Panc1 (cell line): Measurements from ENCODE around the gene DPAGT1. TPM values are rescaled to one million over a fixed set of nuclear protein-coding genes. Genes with fewer than 3 reads are reported as not detected.

Experiments
- ATAC-seq: fragments of 200-7000 bp; cut with Tn5 transposase; 2 replicates; pipeline ENCODE4 v1.9.1; 2020; ENCODE audit warnings: mild to moderate bottlenecking, moderate library complexity
- BruUV-seq: library from RNA; stranded (reverse); fragments of 400-500 nt; replicated peaks from 2 replicates; lab custom pipeline; 2021; lab: Mats Ljungman, UMichigan
- CTCF ChIA-PET: fragments of 300-600 bp; sonication (Branson Sonifier 250); formaldehyde crosslinking; loops from one replicate; lab custom pipeline; 2022; ENCODE audit warnings: antibody characterized with exemption; lab: Charles Lee
- POLR2A ChIA-PET: fragments of 300-600 bp; sonication (Branson Sonifier 250); formaldehyde crosslinking; loops from one replicate; lab custom pipeline; 2022; ENCODE audit warnings: antibody characterized with exemption; lab: Charles Lee
- DNase-seq: peaks from one replicate; pipeline ENCODE4 v3.0.0-alpha.2; 2010; ENCODE audit warnings: low read depth, low spot score
- H3K27ac ChIP-seq: 2 replicates; pipeline ENCODE4 v1.5.1; 2011; ENCODE audit warnings: mild to moderate bottlenecking, low read length, inconsistent platforms
- H3K27me3 ChIP-seq: fragments of 200-500 bp; sonication (Bioruptor generic); 2 replicates; pipeline ENCODE4 v1.6.0; 2014; ENCODE audit warnings: low read length, inconsistent platforms; ENCODE audit not compliant: control insufficient read depth, insufficient read depth
- H3K36me3 ChIP-seq: fragments of 200-500 bp; sonication (Bioruptor generic); 2 replicates; pipeline ENCODE4 v1.5.1; 2014; ENCODE audit warnings: inconsistent platforms, mild to moderate bottlenecking, low read length, moderate library complexity; ENCODE audit not compliant: control insufficient read depth, insufficient read depth
- H3K4me1 ChIP-seq: 2 replicates; pipeline ENCODE4 v1.5.1; 2011; ENCODE audit warnings: inconsistent platforms, mild to moderate bottlenecking, low read length, moderate library complexity; ENCODE audit not compliant: control insufficient read depth, insufficient read depth
- H3K4me3 ChIP-seq, 2 experiments: 2 replicates each; pipeline ENCODE4 v1.5.1; 2011 to 2012; ENCODE audit warnings: low read depth in 2 of 2, low read length in 2 of 2, mild to moderate bottlenecking in 2 of 2, inconsistent platforms in 1 of 2, moderate library complexity in 1 of 2
- H3K9me3 ChIP-seq: fragments of 200-500 bp; sonication (Bioruptor generic); 2 replicates; pipeline ENCODE4 v1.5.1; 2014; ENCODE audit warnings: low read depth, mild to moderate bottlenecking, inconsistent platforms, low read length, moderate library complexity; ENCODE audit not compliant: control insufficient read depth, insufficient read depth
- CTCF ChIP-seq: fragments of 450-650 bp; IDR thresholded peaks from 2 replicates; pipeline ENCODE4 v1.5.1; 2017; ENCODE audit warnings: mild to moderate bottlenecking
- POLR2AphosphoS5 ChIP-seq: IDR thresholded peaks from 2 replicates; pipeline ENCODE4 v1.6.1; 2012; ENCODE audit warnings: mild to moderate bottlenecking, low read depth, low read length, moderate library complexity
- REST ChIP-seq, 2 experiments: IDR thresholded peaks; 2 replicates each; pipeline ENCODE4 v1.6.1; 2011 to 2012; ENCODE audit warnings: low read depth in 2 of 2, control low read depth in 1 of 2, low read length in 1 of 2, mild to moderate bottlenecking in 1 of 2, moderate library complexity in 1 of 2; ENCODE audit not compliant: insufficient read depth in 1 of 2
- SIN3A ChIP-seq: IDR thresholded peaks from 2 replicates; pipeline ENCODE4 v1.6.1; 2012; ENCODE audit warnings: low read depth, mild to moderate bottlenecking, low read length, moderate library complexity, borderline replicate concordance; ENCODE audit not compliant: insufficient read depth
- TCF7L2 ChIP-seq: IDR thresholded peaks from 2 replicates; pipeline ENCODE4 v1.6.1; 2011; ENCODE audit warnings: mild to moderate bottlenecking, low read depth, low read length, inconsistent platforms
- in situ Hi-C: cut with HindIII; loops from 2 replicates; pipeline ENCODE4 v1.10.0; 2016; ENCODE audit warnings: low sequenced_read_pairs, low pct_unique_long_range_greater_than_20kb
- intact Hi-C: fragments of 100-400 bp; cut with micrococcal nuclease; formaldehyde crosslinking; loops from one replicate; pipeline ENCODE4 v1.10.0; 2022; ENCODE audit not compliant: unreplicated experiment
- total RNA-seq: library from RNA; stranded (reverse); gene quantifications from one replicate; pipeline ENCODE4 v1.2.1, GENCODE V29; 2021; ENCODE audit not compliant: unreplicated experiment

Gene DPAGT1
- total RNA-seq, 1 experiment from 2014 or later = 72.1 TPM

- H3K9me3 ChIP-seq = no peaks in the 10 kb centered on the region
- H3K27me3 ChIP-seq = no peaks in the 10 kb centered on the region
- TF ChIP-seq SIN3A (no peak), CTCF (no peak)
- in situ Hi-C loops (no loop called here), intact Hi-C loops (no loop called here)
- ATAC-seq (no peak), DNase-seq (no peak)
- POLR2A ChIA-PET = interaction anchor here (0.6 to 0.8 kb wide), 4 partner anchors 15 to 339 kb away, joined by 3 to 6 read pairs (median 4); no protein-coding TSS in a partner anchor
- H3K36me3 ChIP-seq = peaks cover 5% of the 10 kb centered on the region
- CTCF ChIA-PET = interaction anchor here (0.5 to 0.6 kb wide), 5 partner anchors 9 to 75 kb away, joined by 3 to 5 read pairs (median 4); no protein-coding TSS in a partner anchor
- H3K27ac ChIP-seq = peak overlapping the region; percentile 94
- TSS peak; percentile 87 for BruUV-seq
- H3K4me1 ChIP-seq = peaks cover 12% of the 10 kb centered on the region
- peak overlapping the region; percentile 79 to 87 for H3K4me3 ChIP-seq
These were observed 20.1 kb upstream of the DPAGT1 start for GRCh38 chr11:119121811-119122124.

- in situ Hi-C loops = no loop called here
- TF ChIP-seq REST (IDR thresholded peaks at IDR 0.05; ENCODE audit: insufficient read depth in 1 of 2, low read depth in 2 of 2, low read length in 1 of 2) (no peak), POLR2AphosphoS5 (peak; percentile 98), TCF7L2 (no peak), CTCF (no peak), SIN3A (peak; percentile 97; the same call in 1 of the 2 replicates)
- H3K4me3 ChIP-seq = peak within 1 kb of the TSS; percentile 79 to 87
- DNase-seq (peak; percentile 94), ATAC-seq (peak; percentile 99)
- H3K27ac ChIP-seq = peak within 1 kb of the TSS; percentile 96
- intact Hi-C loops = no loop called here
- H3K4me1 ChIP-seq = peaks cover 12% of the 10 kb centered on the region
- no peaks in the 10 kb centered on the region for H3K27me3 ChIP-seq
- ChIA-PET POLR2A (interaction anchor here (0.6 to 0.8 kb wide), 3 partner anchors 15 to 217 kb away, joined by 3 to 4 read pairs (median 3); no protein-coding TSS in a partner anchor), CTCF (interaction anchor here (0.5 to 1.0 kb wide), 6 partner anchors 10 to 75 kb away, joined by 3 to 4 read pairs (median 3); no protein-coding TSS in a partner anchor)
- no peaks in the 10 kb centered on the region for H3K9me3 ChIP-seq
- peaks cover 5% of the 10 kb centered on the region for H3K36me3 ChIP-seq
- BruUV-seq = no TSS peak
These were observed 19.6 kb upstream of the DPAGT1 start, which contains the start of gene HINFP for GRCh38 chr11:119121008-119121810. TSS of gene HINFP (plus strand) at chr11:119121580. CDS start at chr11:119126945, 5,365 bp downstream.
